A673 (cell line): ENCODE results near the gene RNASE7. TPM values are rescaled to one million over a fixed set of nuclear protein-coding genes. Genes with fewer than 3 reads are reported as not detected.

Experiments used
- BruUV-seq: library from RNA; stranded (reverse); fragments of 400-500 nt; replicated peaks from 2 replicates; lab custom pipeline; 2021; lab: Mats Ljungman, UMichigan
- CTCF ChIA-PET: fragments of 300-600 bp; sonication (Branson Sonifier 250); formaldehyde crosslinking; loops from one replicate; lab custom pipeline; 2022; ENCODE audit warnings: antibody characterized with exemption; lab: Charles Lee
- POLR2A ChIA-PET: fragments of 300-600 bp; sonication (Branson Sonifier 250); formaldehyde crosslinking; loops from one replicate; lab custom pipeline; 2022; ENCODE audit warnings: antibody characterized with exemption; ENCODE audit not compliant: low non-redundant PET; lab: Charles Lee
- DNase-seq: peaks from one replicate; pipeline ENCODE4 v3.0.0-alpha.2; 2015; ENCODE audit warnings: low spot score
- H3K27ac ChIP-seq: fragments of 200-600 bp; sonication (generic); 2 replicates; pipeline ENCODE4 v1.5.1; 2016; ENCODE audit warnings: mixed run types, low read depth, mild to moderate bottlenecking, mixed read lengths, antibody characterized with exemption, low read length; ENCODE audit not compliant: poor library complexity, severe bottlenecking
- H3K27me3 ChIP-seq: fragments of 200-600 bp; sonication (generic); replicated peaks from 2 replicates; pipeline ENCODE4 v1.6.1; 2017; ENCODE audit warnings: mixed run types, low read depth, mild to moderate bottlenecking, mixed read lengths, antibody characterized with exemption, low read length; ENCODE audit not compliant: insufficient read depth, poor library complexity
- H3K36me3 ChIP-seq: fragments of 200-600 bp; sonication (generic); 2 replicates; pipeline ENCODE4 v1.6.1; 2016; ENCODE audit warnings: mixed run types, mild to moderate bottlenecking, mixed read lengths, antibody characterized with exemption, low read length; ENCODE audit not compliant: insufficient read depth, poor library complexity, severe bottlenecking
- H3K4me1 ChIP-seq: fragments of 200-600 bp; sonication (generic); 2 replicates; pipeline ENCODE4 v1.6.1; 2017; ENCODE audit warnings: mixed run types, mild to moderate bottlenecking, mixed read lengths, antibody characterized with exemption, low read length; ENCODE audit not compliant: insufficient read depth, poor library complexity, severe bottlenecking
- H3K4me3 ChIP-seq: fragments of 200-600 bp; sonication (generic); 2 replicates; pipeline ENCODE4 v1.5.1; 2016; ENCODE audit warnings: low read depth, mixed run types, mild to moderate bottlenecking, mixed read lengths, low read length; ENCODE audit not compliant: poor library complexity, severe bottlenecking
- H3K9me3 ChIP-seq: fragments of 200-600 bp; sonication (generic); 2 replicates; pipeline ENCODE4 v1.6.1; 2016; ENCODE audit warnings: mixed run types, low read depth, mild to moderate bottlenecking, mixed read lengths, antibody characterized with exemption, low read length; ENCODE audit not compliant: poor library complexity, severe bottlenecking
- EZH2 ChIP-seq: fragments of 200-600 bp; sonication (generic); IDR thresholded peaks from 2 replicates; pipeline ENCODE4 v1.6.1; 2017; ENCODE audit warnings: borderline replicate concordance, low read depth, mild to moderate bottlenecking, mixed read lengths, antibody characterized with exemption, low read length; ENCODE audit not compliant: poor library complexity, severe bottlenecking
- intact Hi-C: fragments of 100-400 bp; cut with micrococcal nuclease; formaldehyde crosslinking; loops from one replicate; pipeline ENCODE4 v1.10.0; 2022; ENCODE audit not compliant: unreplicated experiment
- microRNA-seq: library from miRNA; unstranded; fragments of <30 nt; microRNA quantifications from one replicate; pipeline ENCODE4 v1.2.0, GENCODE V29; 2021
- total RNA-seq: library from RNA; stranded (reverse); gene quantifications from 2 replicates; pipeline ENCODE4 v1.2.3, GENCODE V29; 2021
- TF ChIP-seq, protein P1 (sequence below): fragments of 300-800, 200-600 bp; sonication (generic); conservative IDR thresholded peaks from 2 replicates; pipeline ENCODE4 v1.5.1; 2017; ENCODE audit warnings: low read depth, mild to moderate bottlenecking, antibody characterized with exemption, low read length, moderate library complexity, mixed read lengths

The RNASE7 gene
- total RNA-seq, 1 experiment from 2014 or later = not detected

DNA sequence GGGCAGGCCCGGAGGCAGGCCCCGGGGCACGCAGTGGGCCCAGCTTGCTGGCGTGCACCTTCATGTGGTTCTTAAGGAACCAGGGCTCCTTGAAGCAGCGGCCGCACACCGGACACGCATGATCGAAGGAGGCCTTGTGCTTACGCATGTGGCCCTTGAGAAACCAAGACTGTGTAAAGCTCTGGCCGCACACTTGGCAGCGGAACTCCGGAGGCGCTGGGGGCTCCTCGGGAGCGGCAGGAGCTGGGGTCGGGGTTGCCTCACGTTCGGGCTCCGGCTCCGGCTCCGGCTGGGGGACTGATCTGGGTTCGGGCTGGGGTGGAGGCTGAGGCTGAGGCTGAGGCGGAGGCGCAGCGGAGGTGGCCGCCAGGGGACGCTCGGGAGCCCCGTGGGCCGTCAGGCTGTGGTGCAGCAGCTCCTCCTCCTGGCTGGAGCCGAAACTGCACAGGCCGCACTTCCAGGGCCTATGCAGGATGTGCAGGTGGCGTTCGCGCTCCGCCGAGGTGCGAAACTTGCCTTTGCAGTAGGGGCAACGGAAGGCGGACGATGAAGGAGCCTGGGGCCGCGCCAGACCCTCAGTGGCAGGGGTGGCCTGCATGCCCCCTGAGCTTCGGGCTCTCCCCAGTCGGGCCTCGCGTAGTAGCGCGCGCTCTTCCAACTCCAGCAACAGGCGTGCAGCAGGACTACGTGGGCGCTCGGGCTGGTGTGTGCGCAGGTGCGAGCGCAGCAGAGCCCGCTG is 50.3 kb downstream of the RNASE7 start:
- no peaks in the 10 kb centered on the region for H3K27me3 ChIP-seq
- peak overlapping the region; percentile 60 for H3K27ac ChIP-seq
- BruUV-seq = no TSS peak
- peaks cover 56% of the 10 kb centered on the region for H3K36me3 ChIP-seq
- ChIA-PET POLR2A (interaction anchor here (0.6 kb wide), 1 partner anchor 78 kb away, joined by 3 read pairs; no protein-coding TSS in a partner anchor), CTCF (interaction anchor here (0.5 to 3.4 kb wide), 8 partner anchors 9 to 395 kb away, joined by 3 to 31 read pairs (median 12); partner anchors contain the start of gene TMEM253)
- TF ChIP-seq, protein P1, sequence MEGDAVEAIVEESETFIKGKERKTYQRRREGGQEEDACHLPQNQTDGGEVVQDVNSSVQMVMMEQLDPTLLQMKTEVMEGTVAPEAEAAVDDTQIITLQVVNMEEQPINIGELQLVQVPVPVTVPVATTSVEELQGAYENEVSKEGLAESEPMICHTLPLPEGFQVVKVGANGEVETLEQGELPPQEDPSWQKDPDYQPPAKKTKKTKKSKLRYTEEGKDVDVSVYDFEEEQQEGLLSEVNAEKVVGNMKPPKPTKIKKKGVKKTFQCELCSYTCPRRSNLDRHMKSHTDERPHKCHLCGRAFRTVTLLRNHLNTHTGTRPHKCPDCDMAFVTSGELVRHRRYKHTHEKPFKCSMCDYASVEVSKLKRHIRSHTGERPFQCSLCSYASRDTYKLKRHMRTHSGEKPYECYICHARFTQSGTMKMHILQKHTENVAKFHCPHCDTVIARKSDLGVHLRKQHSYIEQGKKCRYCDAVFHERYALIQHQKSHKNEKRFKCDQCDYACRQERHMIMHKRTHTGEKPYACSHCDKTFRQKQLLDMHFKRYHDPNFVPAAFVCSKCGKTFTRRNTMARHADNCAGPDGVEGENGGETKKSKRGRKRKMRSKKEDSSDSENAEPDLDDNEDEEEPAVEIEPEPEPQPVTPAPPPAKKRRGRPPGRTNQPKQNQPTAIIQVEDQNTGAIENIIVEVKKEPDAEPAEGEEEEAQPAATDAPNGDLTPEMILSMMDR = peak; percentile 100
- no peak for TF ChIP-seq EZH2
- no peak overlapping the region for H3K4me3 ChIP-seq
- peaks cover 46% of the 10 kb centered on the region for H3K4me1 ChIP-seq
- intact Hi-C loops = loop anchor here (1.0 kb wide), 3 partner anchors 12 to 78 kb away; no protein-coding TSS in a partner anchor
- DNase-seq = peak; percentile 74
- no peaks in the 10 kb centered on the region for H3K9me3 ChIP-seq

DNA sequence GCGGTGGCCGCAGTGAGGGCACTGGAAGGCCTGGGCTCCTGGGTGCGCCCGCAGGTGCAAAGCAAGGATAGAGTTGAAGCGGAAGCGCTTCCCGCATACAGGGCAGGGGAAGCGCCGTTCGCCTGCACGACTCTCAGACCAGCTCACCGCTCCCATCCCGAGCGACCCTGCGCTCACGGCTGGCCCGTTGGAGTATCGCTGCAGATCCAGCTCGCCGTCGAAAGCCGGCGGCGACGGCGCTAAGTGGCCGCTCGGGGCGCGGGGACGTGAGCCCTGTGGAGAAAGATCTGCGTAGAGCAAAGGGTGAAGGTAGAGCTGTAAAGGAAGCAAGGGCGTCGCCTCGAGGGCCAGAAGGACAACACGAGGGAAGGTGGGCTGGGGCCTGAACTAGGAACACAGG is 50.9 kb downstream of the RNASE7 start:
- Histone ChIP-seq H3K4me1 (peaks cover 46% of the 10 kb centered on the region), H3K4me3 (no peak overlapping the region), H3K9me3 (no peaks in the 10 kb centered on the region), H3K36me3 (peaks cover 53% of the 10 kb centered on the region), H3K27me3 (no peaks in the 10 kb centered on the region), H3K27ac (peak overlapping the region; percentile 60)
- intact Hi-C loops = no loop called here
- no peak for TF ChIP-seq EZH2
- TF ChIP-seq, protein P1 = no peak
- CTCF ChIA-PET = interaction anchor here (0.7 to 3.4 kb wide), 6 partner anchors 12 to 78 kb away, joined by 4 to 31 read pairs (median 19); no protein-coding TSS in a partner anchor
- DNase-seq = no peak
- no TSS peak for BruUV-seq
- POLR2A ChIA-PET = no interaction called here

Small RNA genes lying within 50 kb of the gene (microRNA-seq; reads per million reads assigned to microRNA genes)
- gene MIR6717 = not detected

Other genes with a start within 250 kb of the RNASE7 start
- not detected in 2 replicates for gene RNASE1, start 239.5 kb upstream of the RNASE7 start, total RNA-seq
- not detected in 2 replicates for gene RNASE3, start 151.0 kb upstream of the RNASE7 start, total RNA-seq
- not detected in 2 replicates for gene RNASE2, start 86.9 kb upstream of the RNASE7 start, total RNA-seq
- gene METTL17, start 52.4 kb upstream of the RNASE7 start, total RNA-seq = 95.4 and 98.4 TPM in 2 replicates
- gene SLC39A2, start 43.1 kb upstream of the RNASE7 start, total RNA-seq = not detected in 2 replicates
- gene NDRG2, start 17.3 kb upstream of the RNASE7 start, total RNA-seq = 8.0 and 17.1 TPM in 2 replicates
- not detected in 2 replicates for gene TPPP2, start 12.1 kb upstream of the RNASE7 start, total RNA-seq
- not detected in 2 replicates for gene RNASE13, start 7.6 kb upstream of the RNASE7 start, total RNA-seq
- gene RNASE8, start 15.5 kb downstream of the RNASE7 start, total RNA-seq = not detected in 2 replicates
- 89.6 and 94.1 TPM in 2 replicates for gene ARHGEF40, start 27.9 kb downstream of the RNASE7 start, total RNA-seq
- gene ZNF219, start 56.3 kb downstream of the RNASE7 start, total RNA-seq = 78.0 and 84.6 TPM in 2 replicates
- 0.48 and 0.49 TPM in 2 replicates for gene TMEM253, start 58.7 kb downstream of the RNASE7 start, total RNA-seq
- gene OR5AU1, start 113.7 kb downstream of the RNASE7 start, total RNA-seq = not detected in 2 replicates
- gene HNRNPC, start 227.1 kb downstream of the RNASE7 start, total RNA-seq = 934 and 949 TPM in 2 replicates
- 0.86 and 0.98 TPM in 2 replicates for gene RPGRIP1, start 237.7 kb downstream of the RNASE7 start, total RNA-seq